Measurements from ENCODE around the gene FSD1. TPM values are rescaled to one million over a fixed set of nuclear protein-coding genes. Genes with fewer than 3 reads are reported as not detected.

Gene FSD1
- total RNA-seq, 1 donor from 2014 or later: 26.3 TPM

- no peaks in the 10 kb centered on the region for H3K4me1 Mint-ChIP-seq (ENCODE audit: unreplicated experiment)
- H3K4me3 Mint-ChIP-seq: no peak overlapping the region
- TF ChIP-seq CTCF (conservative IDR thresholded peaks at IDR 0.05): no peak
- H3K36me3 Mint-ChIP-seq: peaks cover 16% of the 10 kb centered on the region
- no peak overlapping the region for H3K27ac Mint-ChIP-seq
- DNase-seq (ENCODE audit: extremely low spot score, unreplicated experiment): no peak
- no peaks in the 10 kb centered on the region for H3K27me3 Mint-ChIP-seq
- peaks cover 8% of the 10 kb centered on the region for H3K9me3 Mint-ChIP-seq
Observed at GRCh38 chr19:4316956-4317355, 12.6 kb downstream of the FSD1 start.

GRCh38 chr19:4318460-4318859, 14.1 kb downstream of the FSD1 start:
- Mint-ChIP-seq H3K36me3 (peaks cover 16% of the 10 kb centered on the region), H3K27ac (no peak overlapping the region), H3K4me3 (no peak overlapping the region), H3K9me3 (peaks cover 8% of the 10 kb centered on the region), H3K4me1 (ENCODE audit: unreplicated experiment) (no peaks in the 10 kb centered on the region), H3K27me3 (no peaks in the 10 kb centered on the region)
- TF ChIP-seq CTCF (conservative IDR thresholded peaks at IDR 0.05): no peak
- no peak for DNase-seq (ENCODE audit: extremely low spot score, unreplicated experiment)

GRCh38 chr19:4319067-4319718, 14.8 kb downstream of the FSD1 start:
- peaks cover 16% of the 10 kb centered on the region for H3K36me3 Mint-ChIP-seq

GRCh38 chr19:4320419-4320818, 16.0 kb downstream of the FSD1 start:
- Mint-ChIP-seq H3K9me3 (peaks cover 8% of the 10 kb centered on the region), H3K4me3 (no peak overlapping the region), H3K27me3 (no peaks in the 10 kb centered on the region), H3K4me1 (ENCODE audit: unreplicated experiment) (no peaks in the 10 kb centered on the region), H3K36me3 (peaks cover 16% of the 10 kb centered on the region), H3K27ac (no peak overlapping the region)
- no peak for TF ChIP-seq CTCF (conservative IDR thresholded peaks at IDR 0.05)
- no peak for DNase-seq (ENCODE audit: extremely low spot score, unreplicated experiment)

More at GRCh38 chr19:4319067-4319718, 14.8 kb downstream of the FSD1 start:
- Mint-ChIP-seq H3K4me3 (no peak overlapping the region), H3K27ac (no peak overlapping the region), H3K27me3 (no peaks in the 10 kb centered on the region), H3K9me3 (peaks cover 8% of the 10 kb centered on the region), H3K4me1 (ENCODE audit: unreplicated experiment) (no peaks in the 10 kb centered on the region)
- DNase-seq (ENCODE audit: extremely low spot score, unreplicated experiment): no peak
- no peak for TF ChIP-seq CTCF (conservative IDR thresholded peaks at IDR 0.05)

- Mint-ChIP-seq H3K36me3 (peaks cover 13% of the 10 kb centered on the region), H3K9me3 (peaks cover 8% of the 10 kb centered on the region), H3K4me3 (no peak overlapping the region), H3K27me3 (peaks cover 4% of the 10 kb centered on the region), H3K4me1 (ENCODE audit: unreplicated experiment) (no peaks in the 10 kb centered on the region), H3K27ac (no peak overlapping the region)
- no peak for TF ChIP-seq CTCF (conservative IDR thresholded peaks at IDR 0.05)
- DNase-seq (ENCODE audit: extremely low spot score, unreplicated experiment): no peak
Observed at GRCh38 chr19:4322942-4323665, 18.7 kb downstream of the FSD1 start.
